Forelimb muscle (tissue), 1 donor: ENCODE results near the gene TLR9. TPM values are rescaled to one million over a fixed set of nuclear protein-coding genes. Genes with fewer than 3 reads are reported as not detected.

Experiments
- DNase-seq: peaks from one replicate; pipeline ENCODE4 v3.0.0-alpha.2; 2013; ENCODE audit warnings: low read depth
- polyA plus RNA-seq: library from polyadenylated mRNA; unstranded; fragments of 120-200 nt; gene quantifications from one replicate; pipeline ENCODE4 v1.2.1, GENCODE V29; 2013; ENCODE audit not compliant: insufficient read length

Gene TLR9
- polyA plus RNA-seq, 1 donor, result 0.44 TPM

DNA sequence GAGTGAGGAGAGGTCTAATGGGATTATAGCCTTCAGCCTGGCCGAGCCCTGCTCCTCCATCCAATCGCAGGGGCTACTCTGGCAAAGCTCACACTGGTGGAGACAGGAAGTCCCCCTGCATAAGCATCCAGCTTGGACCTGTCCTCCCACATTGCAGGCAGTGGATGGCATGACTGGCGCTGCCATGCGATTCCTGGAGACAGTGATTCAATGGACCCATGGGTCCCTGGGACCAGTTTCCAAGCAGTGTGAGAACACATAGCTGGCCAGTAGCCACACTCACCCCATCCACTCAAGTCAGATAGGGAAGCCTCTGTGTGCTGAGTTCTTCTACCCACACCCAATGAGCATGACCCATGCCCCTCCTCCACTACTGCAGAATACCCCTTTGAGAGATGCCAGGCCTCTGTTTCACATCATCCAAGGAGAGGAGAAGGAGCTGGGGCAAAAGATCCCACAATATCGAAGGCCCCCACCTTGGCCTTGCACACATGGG lies 53.1 kb downstream of the TLR9 start:
- DNase-seq, result no peak

DNA sequence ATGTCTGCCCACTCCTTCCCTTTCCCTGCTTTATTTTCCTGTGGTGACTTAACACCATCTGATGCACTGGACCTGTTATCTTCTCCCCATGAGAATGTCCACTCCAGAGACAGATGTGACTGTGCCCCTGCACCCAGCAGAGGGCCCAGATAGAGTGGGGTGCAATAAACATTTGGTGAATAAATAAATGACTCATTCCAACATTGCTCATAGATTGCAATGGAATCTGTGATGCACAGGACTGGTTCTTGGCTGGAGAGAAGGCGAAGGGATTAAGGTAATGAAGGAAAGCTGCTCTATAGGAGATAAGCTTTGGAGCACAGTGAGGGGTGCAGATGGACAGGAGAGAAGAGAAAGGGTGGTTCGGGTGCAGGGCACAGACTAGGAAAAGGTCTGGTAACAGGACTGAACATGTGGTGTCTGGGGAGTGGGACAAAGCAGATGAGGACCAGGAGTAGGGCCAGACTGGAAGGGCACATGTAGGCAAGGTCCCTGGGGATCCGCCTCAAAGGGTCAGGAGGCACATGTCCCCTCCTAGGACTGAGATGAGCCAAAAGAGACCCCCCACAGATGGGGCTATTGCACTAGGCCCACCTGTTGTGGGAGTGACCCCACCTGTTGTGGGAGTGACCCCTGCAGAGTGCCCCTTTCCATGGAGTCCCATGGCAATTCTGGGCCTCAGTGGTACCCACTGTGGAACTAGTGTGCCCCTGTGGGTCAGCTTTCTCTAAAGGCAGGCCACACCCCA lies 53.8 kb downstream of the TLR9 start:
- DNase-seq, result no peak

Other genes starting within 250 kb of the TLR9 start
- gene ACY1, start 242.1 kb downstream of the TLR9 start, polyA plus RNA-seq, result 12.9 TPM
- 3,323 TPM for gene RPL29, start 229.8 kb downstream of the TLR9 start, polyA plus RNA-seq
- gene DUSP7, start 169.1 kb downstream of the TLR9 start, polyA plus RNA-seq, result 18.5 TPM
- 3.7 TPM for gene POC1A, start 71.2 kb downstream of the TLR9 start, polyA plus RNA-seq
- 31.2 TPM for gene ALAS1, start 27.5 kb downstream of the TLR9 start, polyA plus RNA-seq
- gene TWF2, start 13.5 kb upstream of the TLR9 start, polyA plus RNA-seq, result 22.3 TPM
- gene PPM1M, start 20.1 kb upstream of the TLR9 start, polyA plus RNA-seq, result 13.3 TPM
- 80.2 TPM for gene WDR82, start 53.0 kb upstream of the TLR9 start, polyA plus RNA-seq
- gene GLYCTK, start 62.2 kb upstream of the TLR9 start, polyA plus RNA-seq, result 4.1 TPM
- gene DNAH1, start 90.7 kb upstream of the TLR9 start, polyA plus RNA-seq, result 5.6 TPM
- 47.5 TPM for gene BAP1, start 184.4 kb upstream of the TLR9 start, polyA plus RNA-seq
- 9.7 TPM for gene PHF7, start 185.0 kb upstream of the TLR9 start, polyA plus RNA-seq
- 14.1 TPM for gene SEMA3G, start 219.5 kb upstream of the TLR9 start, polyA plus RNA-seq
- gene TNNC1, start 228.4 kb upstream of the TLR9 start, polyA plus RNA-seq, result 671 TPM
- 64.7 TPM for gene NISCH, start 230.0 kb upstream of the TLR9 start, polyA plus RNA-seq